ENCODE data around the gene PARD3B.

Gene PARD3B

GRCh38 chr2:204539019-204539385 is 6.3 kb upstream of the PARD3B start:
- Histone ChIP-seq H3K4me1 (ENCODE audit: low read length) (no peaks in the 10 kb centered on the region), H3K36me3 (replicated peaks; ENCODE audit: insufficient read depth, low read length) (no peaks in the 10 kb centered on the region), H3K9me2 (replicated peaks; ENCODE audit: insufficient read depth, low read length) (no peaks in the 10 kb centered on the region), H3K27ac (ENCODE audit: low read length) (no peak overlapping the region), H3K27me3 (replicated peaks; ENCODE audit: insufficient read depth, low read length) (no peaks in the 10 kb centered on the region), H3K4me2 (ENCODE audit: low read depth, low read length) (no peak overlapping the region), H3K79me2 (ENCODE audit: low read length) (no peaks in the 10 kb centered on the region), H3K9me3 (replicated peaks; ENCODE audit: insufficient read depth, low read length) (no peaks in the 10 kb centered on the region), H3F3A (ENCODE audit: insufficient read depth, low read length) (no peaks in the 10 kb centered on the region), H3K4me3 (ENCODE audit: low read length) (no peak overlapping the region), H4K20me1 (ENCODE audit: insufficient read depth, low read length) (no peaks in the 10 kb centered on the region), H3K9ac (ENCODE audit: low read length) (no peak overlapping the region), H2AFZ (ENCODE audit: low read length) (no peak overlapping the region)
- TF ChIP-seq EZH2phosphoT487 (IDR thresholded peaks at IDR 0.05; ENCODE audit: low read length) (no peak), CTCF (IDR thresholded peaks at IDR 0.05; ENCODE audit: low read length) (no peak), EZH2 (optimal IDR thresholded peaks at IDR 0.05; ENCODE audit: low read depth, low read length) (no peak)
- no peak for DNase-seq

GRCh38 chr2:204541637-204542036 is 3.6 kb upstream of the PARD3B start:
- TF ChIP-seq CTCF (IDR thresholded peaks at IDR 0.05; ENCODE audit: low read length) (no peak), EZH2 (optimal IDR thresholded peaks at IDR 0.05; ENCODE audit: low read depth, low read length) (no peak), EZH2phosphoT487 (IDR thresholded peaks at IDR 0.05; ENCODE audit: low read length) (no peak)
- H3K36me3 ChIP-seq (replicated peaks; ENCODE audit: insufficient read depth, low read length) = no peaks in the 10 kb centered on the region
- H3K9me3 ChIP-seq (replicated peaks; ENCODE audit: insufficient read depth, low read length) = no peaks in the 10 kb centered on the region
- H3K9ac ChIP-seq (ENCODE audit: low read length) = no peak overlapping the region
- DNase-seq = no peak
- no peaks in the 10 kb centered on the region for H3K9me2 ChIP-seq (replicated peaks; ENCODE audit: insufficient read depth, low read length)
- H3K79me2 ChIP-seq (ENCODE audit: low read length) = peaks cover 8% of the 10 kb centered on the region
- H3K27ac ChIP-seq (ENCODE audit: low read length) = no peak overlapping the region
- H3K4me2 ChIP-seq (ENCODE audit: low read depth, low read length) = no peak overlapping the region
- no peak overlapping the region for H3K4me3 ChIP-seq (ENCODE audit: low read length)
- H4K20me1 ChIP-seq (ENCODE audit: insufficient read depth, low read length) = no peaks in the 10 kb centered on the region
- no peak overlapping the region for H2AFZ ChIP-seq (ENCODE audit: low read length)
- H3K4me1 ChIP-seq (ENCODE audit: low read length) = peaks cover 9% of the 10 kb centered on the region
- no peaks in the 10 kb centered on the region for H3K27me3 ChIP-seq (replicated peaks; ENCODE audit: insufficient read depth, low read length)
- peaks cover 10% of the 10 kb centered on the region; the same call in 1 of the 2 replicates for H3F3A ChIP-seq (ENCODE audit: insufficient read depth, low read length)

- DNase-seq = no peak
- Histone ChIP-seq H3K27me3 (replicated peaks; ENCODE audit: insufficient read depth, low read length) (no peaks in the 10 kb centered on the region), H3K27ac (ENCODE audit: low read length) (no peak overlapping the region), H4K20me1 (ENCODE audit: insufficient read depth, low read length) (no peaks in the 10 kb centered on the region), H3K9me2 (replicated peaks; ENCODE audit: insufficient read depth, low read length) (no peaks in the 10 kb centered on the region), H2AFZ (ENCODE audit: low read length) (no peak overlapping the region), H3K36me3 (replicated peaks; ENCODE audit: insufficient read depth, low read length) (no peaks in the 10 kb centered on the region), H3K4me1 (ENCODE audit: low read length) (peaks cover 13% of the 10 kb centered on the region), H3K9ac (ENCODE audit: low read length) (no peak overlapping the region), H3F3A (ENCODE audit: insufficient read depth, low read length) (peaks cover 10% of the 10 kb centered on the region; the same call in 1 of the 2 replicates), H3K4me3 (ENCODE audit: low read length) (no peak overlapping the region), H3K9me3 (replicated peaks; ENCODE audit: insufficient read depth, low read length) (no peaks in the 10 kb centered on the region), H3K4me2 (ENCODE audit: low read depth, low read length) (no peak overlapping the region), H3K79me2 (ENCODE audit: low read length) (peaks cover 10% of the 10 kb centered on the region)
- TF ChIP-seq CTCF (IDR thresholded peaks at IDR 0.05; ENCODE audit: low read length) (no peak), EZH2phosphoT487 (IDR thresholded peaks at IDR 0.05; ENCODE audit: low read length) (no peak), EZH2 (optimal IDR thresholded peaks at IDR 0.05; ENCODE audit: low read depth, low read length) (no peak)
Observed at GRCh38 chr2:204542982-204543608, 2.2 kb upstream of the PARD3B start.

All from MM.1S (cell line).